Measurements from ENCODE around the gene BNIP2. TPM values are rescaled to one million over a fixed set of nuclear protein-coding genes. Genes with fewer than 3 reads are reported as not detected.
"Not testable (repeated sequence)": the region's sequence is repeated elsewhere in the genome, so short reads cannot be mapped to it uniquely, and the experiment has no call there.

BNIP2 gene
- total RNA-seq, 2 donors from 2014 or later: 66.3 to 70.5 TPM

GRCh38 chr15:59701880-59702279 is 12.8 kb upstream of the BNIP2 start:
- ATAC-seq (no peak), DNase-seq (ENCODE audit: low spot score) (no peak)
- Mint-ChIP-seq H3K4me3 (no peak overlapping the region), H3K27me3 (peaks cover 0 to 9% of the 10 kb centered on the region in 2 donors), H3K4me1 (ENCODE audit: low read depth in 2 of 2) (no peaks in the 10 kb centered on the region), H3K27ac (no peak overlapping the region), H3K9me3 (no peaks in the 10 kb centered on the region), H3K36me3 (no peaks in the 10 kb centered on the region)

- H3K4me3 Mint-ChIP-seq: no peak overlapping the region
- DNase-seq (ENCODE audit: low spot score): no peak
- no peaks in the 10 kb centered on the region for H3K4me1 Mint-ChIP-seq (ENCODE audit: low read depth in 2 of 2)
- H3K27ac Mint-ChIP-seq: no peak overlapping the region
- no peak for ATAC-seq
- peaks cover 0 to 5% of the 10 kb centered on the region in 2 donors for H3K27me3 Mint-ChIP-seq
- H3K36me3 Mint-ChIP-seq: no peaks in the 10 kb centered on the region
- no peaks in the 10 kb centered on the region for H3K9me3 Mint-ChIP-seq
Measured at GRCh38 chr15:59699810-59700431, 10.8 kb upstream of the BNIP2 start.

- H3K4me3 Mint-ChIP-seq; DNase-seq (ENCODE audit: low spot score); H3K27ac Mint-ChIP-seq; ATAC-seq; H3K27me3 Mint-ChIP-seq; H3K36me3 Mint-ChIP-seq; H3K9me3 Mint-ChIP-seq; H3K4me1 Mint-ChIP-seq (ENCODE audit: low read depth in 2 of 2): not testable (repeated sequence)
Measured at GRCh38 chr15:59698065-59698464, 8.9 kb upstream of the BNIP2 start.

GRCh38 chr15:59696332-59696731 is 7.2 kb upstream of the BNIP2 start:
- ATAC-seq (no peak), DNase-seq (ENCODE audit: low spot score) (no peak)
- Mint-ChIP-seq H3K9me3 (no peaks in the 10 kb centered on the region), H3K36me3 (no peaks in the 10 kb centered on the region), H3K4me1 (ENCODE audit: low read depth in 2 of 2) (no peaks in the 10 kb centered on the region), H3K27ac (no peak overlapping the region), H3K4me3 (no peak overlapping the region), H3K27me3 (peaks cover 0 to 5% of the 10 kb centered on the region in 2 donors)

- H3K4me3 Mint-ChIP-seq: no peak overlapping the region
- H3K36me3 Mint-ChIP-seq: no peaks in the 10 kb centered on the region
- H3K27ac Mint-ChIP-seq: no peak overlapping the region
- H3K9me3 Mint-ChIP-seq: no peaks in the 10 kb centered on the region
- DNase-seq (ENCODE audit: low spot score) (no peak), ATAC-seq (no peak)
- H3K27me3 Mint-ChIP-seq: peaks cover 0 to 3% of the 10 kb centered on the region in 2 donors
- peaks cover 2 to 8% of the 10 kb centered on the region in 2 donors for H3K4me1 Mint-ChIP-seq (ENCODE audit: low read depth in 2 of 2)
Measured at GRCh38 chr15:59694779-59695178, 5.7 kb upstream of the BNIP2 start.

GRCh38 chr15:59691194-59691805 is 2.2 kb upstream of the BNIP2 start:
- H3K4me1 Mint-ChIP-seq (ENCODE audit: low read depth in 2 of 2): peaks cover 14 to 23% of the 10 kb centered on the region in 2 donors
- peaks cover 14% of the 10 kb centered on the region for H3K36me3 Mint-ChIP-seq
- H3K27me3 Mint-ChIP-seq: no peaks in the 10 kb centered on the region
- ATAC-seq: no peak
- no peaks in the 10 kb centered on the region for H3K9me3 Mint-ChIP-seq
- peak overlapping the region; percentile 52 for H3K4me3 Mint-ChIP-seq
- no peak for DNase-seq (ENCODE audit: low spot score)
- H3K27ac Mint-ChIP-seq: peak overlapping the region in 1 of 2 donors; percentile 86

GRCh38 chr15:59689626-59690236 is 611 bp upstream of the BNIP2 start:
- Mint-ChIP-seq H3K27ac (peak overlapping the region; percentile 84 to 86), H3K36me3 (peaks cover 14% of the 10 kb centered on the region), H3K27me3 (no peaks in the 10 kb centered on the region), H3K4me1 (ENCODE audit: low read depth in 2 of 2) (peaks cover 19 to 35% of the 10 kb centered on the region in 2 donors), H3K4me3 (peak overlapping the region; percentile 97), H3K9me3 (no peaks in the 10 kb centered on the region)
- ATAC-seq (peak; percentile 25 to 42), DNase-seq (ENCODE audit: low spot score) (peak; percentile 70)

- H3K27ac Mint-ChIP-seq: peak overlapping the region; percentile 84 to 86
- H3K4me3 Mint-ChIP-seq: peak overlapping the region; percentile 97
- H3K9me3 Mint-ChIP-seq: no peaks in the 10 kb centered on the region
- ATAC-seq (no peak), DNase-seq (ENCODE audit: low spot score) (no peak)
- peaks cover 14% of the 10 kb centered on the region for H3K36me3 Mint-ChIP-seq
- H3K4me1 Mint-ChIP-seq (ENCODE audit: low read depth in 2 of 2): peaks cover 23 to 42% of the 10 kb centered on the region in 2 donors
- no peaks in the 10 kb centered on the region for H3K27me3 Mint-ChIP-seq
Measured at GRCh38 chr15:59688423-59688781, 718 bp downstream of the BNIP2 start.

GRCh38 chr15:59687836-59688235 is 1.3 kb downstream of the BNIP2 start:
- Mint-ChIP-seq H3K27ac (peak overlapping the region; percentile 84 to 86), H3K4me3 (peak overlapping the region; percentile 97), H3K4me1 (ENCODE audit: low read depth in 2 of 2) (peaks cover 28 to 42% of the 10 kb centered on the region in 2 donors), H3K36me3 (peaks cover 14% of the 10 kb centered on the region), H3K9me3 (no peaks in the 10 kb centered on the region), H3K27me3 (no peaks in the 10 kb centered on the region)
- ATAC-seq (peak in 1 of 2 donors; percentile 36), DNase-seq (ENCODE audit: low spot score) (no peak)

GRCh38 chr15:59686389-59686788 is 2.7 kb downstream of the BNIP2 start:
- no peaks in the 10 kb centered on the region for H3K27me3 Mint-ChIP-seq
- ATAC-seq (no peak), DNase-seq (ENCODE audit: low spot score) (no peak)
- H3K4me3 Mint-ChIP-seq: peak overlapping the region; percentile 60
- H3K9me3 Mint-ChIP-seq: no peaks in the 10 kb centered on the region
- peaks cover 29 to 42% of the 10 kb centered on the region in 2 donors for H3K4me1 Mint-ChIP-seq (ENCODE audit: low read depth in 2 of 2)
- peak overlapping the region; percentile 40 to 77 for H3K27ac Mint-ChIP-seq
- peaks cover 14% of the 10 kb centered on the region for H3K36me3 Mint-ChIP-seq

GRCh38 chr15:59685737-59686297 is 3.3 kb downstream of the BNIP2 start:
- peak overlapping the region; percentile 60 for H3K4me3 Mint-ChIP-seq
- H3K27me3 Mint-ChIP-seq: no peaks in the 10 kb centered on the region
- peaks cover 29 to 42% of the 10 kb centered on the region in 2 donors for H3K4me1 Mint-ChIP-seq (ENCODE audit: low read depth in 2 of 2)
- ATAC-seq: no peak
- no peaks in the 10 kb centered on the region for H3K9me3 Mint-ChIP-seq
- no peak for DNase-seq (ENCODE audit: low spot score)
- peaks cover 14% of the 10 kb centered on the region for H3K36me3 Mint-ChIP-seq
- H3K27ac Mint-ChIP-seq: peak overlapping the region; percentile 40 to 77

GRCh38 chr15:59680870-59681269 is 8.2 kb downstream of the BNIP2 start:
- Mint-ChIP-seq H3K36me3 (peaks cover 14% of the 10 kb centered on the region), H3K9me3 (no peaks in the 10 kb centered on the region), H3K4me1 (ENCODE audit: low read depth in 2 of 2) (peaks cover 17 to 19% of the 10 kb centered on the region in 2 donors), H3K27me3 (no peaks in the 10 kb centered on the region), H3K4me3 (no peak overlapping the region), H3K27ac (no peak overlapping the region)
- ATAC-seq (no peak), DNase-seq (ENCODE audit: low spot score) (no peak)

- Mint-ChIP-seq H3K36me3 (peaks cover 19% of the 10 kb centered on the region), H3K4me1 (ENCODE audit: low read depth in 2 of 2) (peaks cover 13 to 15% of the 10 kb centered on the region in 2 donors), H3K27me3 (no peaks in the 10 kb centered on the region), H3K9me3 (no peaks in the 10 kb centered on the region), H3K27ac (no peak overlapping the region), H3K4me3 (no peak overlapping the region)
- ATAC-seq: no peak
- no peak for DNase-seq (ENCODE audit: low spot score)
Measured at GRCh38 chr15:59680346-59680745, 8.8 kb downstream of the BNIP2 start.

- H3K27ac Mint-ChIP-seq: no peak overlapping the region
- H3K36me3 Mint-ChIP-seq: peaks cover 19% of the 10 kb centered on the region
- no peaks in the 10 kb centered on the region for H3K9me3 Mint-ChIP-seq
- H3K27me3 Mint-ChIP-seq: no peaks in the 10 kb centered on the region
- DNase-seq (ENCODE audit: low spot score) (no peak), ATAC-seq (no peak)
- peaks cover 5 to 10% of the 10 kb centered on the region in 2 donors for H3K4me1 Mint-ChIP-seq (ENCODE audit: low read depth in 2 of 2)
- no peak overlapping the region for H3K4me3 Mint-ChIP-seq
Measured at GRCh38 chr15:59678620-59679019, 10.5 kb downstream of the BNIP2 start.

All from natural killer cell treated with Interleukin-12 subunit alpha and Interleukin-12 subunit beta and Interleukin-15 and Interleukin-18, amount 100 ng/mL, for 72 hours (primary cell).